ENCODE results near the gene EMCN. TPM values are rescaled to one million over a fixed set of nuclear protein-coding genes. Genes with fewer than 3 reads are reported as not detected.
"Not testable (repeated sequence)": the region's sequence is repeated elsewhere in the genome, so short reads cannot be mapped to it uniquely, and the experiment has no call there.

The EMCN gene
- total and polyA plus RNA-seq, 2 experiments from 2014 or later: 0.22 to 1.0 TPM

DNA sequence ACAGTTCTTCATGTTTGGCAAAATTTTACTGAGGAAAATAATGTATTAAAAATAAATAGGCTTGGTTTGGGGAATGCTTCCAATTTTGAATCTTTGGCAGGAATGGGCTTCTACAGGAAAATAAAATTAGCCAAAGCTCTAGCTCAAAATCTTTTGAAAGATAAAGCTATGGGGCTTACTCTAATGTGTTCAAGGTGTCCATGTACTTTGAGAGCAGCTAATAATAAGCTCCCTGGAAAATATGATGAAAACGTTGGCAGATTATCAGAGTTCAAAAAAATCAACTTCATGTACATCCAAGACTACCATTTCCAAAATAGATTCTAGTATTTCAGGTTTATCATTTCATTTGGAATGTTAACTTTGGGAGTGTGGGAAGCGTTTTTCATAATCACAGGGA lies 158.4 kb downstream of the EMCN start:
- peaks cover 14% of the 10 kb centered on the region; the same call in 1 of the 2 replicates for H3K4me1 ChIP-seq (ENCODE audit: insufficient read depth)
- peaks cover 8% of the 10 kb centered on the region; the same call in 1 of the 2 replicates for H3F3A ChIP-seq (ENCODE audit: insufficient read depth)
- no peaks in the 10 kb centered on the region for H3K9me3 ChIP-seq (ENCODE audit: low read depth)
- H3K4me2 ChIP-seq (ENCODE audit: unreplicated experiment): no peak overlapping the region
- H2AFZ ChIP-seq: no peak overlapping the region
- H3K27ac ChIP-seq: no peak overlapping the region
- no peak overlapping the region for H3K4me3 ChIP-seq
- in situ Hi-C loops (cut with MboI): no loop called here
- H3K79me2 ChIP-seq (ENCODE audit: insufficient read depth): no peaks in the 10 kb centered on the region
- no peaks in the 10 kb centered on the region for H3K36me3 ChIP-seq (ENCODE audit: low read depth)
- TF ChIP-seq EZH2phosphoT487 (IDR thresholded peaks at IDR 0.05; ENCODE audit: insufficient read depth, low read depth) (no peak), EZH2 (IDR thresholded peaks at IDR 0.05; ENCODE audit: insufficient read depth, poor library complexity, severe bottlenecking) (no peak)
- WGBS, 2 experiments (ENCODE audit: low coverage in 1 of 2, low lambda C conversion rate in 2 of 2, missing lambda C conversion rate in 2 of 2): 40 to 48% methylated on average over 2 of the region's 2 CpGs
- no peaks in the 10 kb centered on the region for H3K27me3 ChIP-seq (replicated peaks; ENCODE audit: insufficient read depth)
- H4K20me1 ChIP-seq (ENCODE audit: insufficient read depth): no peaks in the 10 kb centered on the region
- H3K9me2 ChIP-seq (ENCODE audit: insufficient read depth): no peaks in the 10 kb centered on the region
- no peak for DNase-seq
- H3K9ac ChIP-seq: no peak overlapping the region

DNA sequence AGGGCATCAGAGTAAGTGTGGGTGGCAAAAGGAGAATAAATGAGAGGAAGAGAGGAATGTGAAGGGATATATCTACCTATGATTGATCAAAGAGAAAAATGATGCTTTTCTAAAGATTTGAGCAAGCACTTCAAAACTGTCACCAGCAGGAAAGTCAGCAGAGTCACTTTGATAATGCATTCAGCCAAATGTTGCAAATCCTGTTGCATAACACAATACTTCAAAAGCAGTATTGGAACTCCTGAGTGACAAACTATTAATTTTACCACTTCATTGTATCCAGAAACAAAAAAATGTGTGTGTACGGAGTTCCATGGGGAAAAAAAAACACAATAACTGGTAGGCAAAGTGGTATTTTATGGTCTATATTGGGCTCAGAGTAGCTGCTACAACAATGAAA lies 160.3 kb downstream of the EMCN start:
- peaks cover 12% of the 10 kb centered on the region; the same call in 1 of the 2 replicates for H3K4me1 ChIP-seq (ENCODE audit: insufficient read depth)
- H3K9me3 ChIP-seq (ENCODE audit: low read depth): no peaks in the 10 kb centered on the region
- H3F3A ChIP-seq (ENCODE audit: insufficient read depth): peaks cover 6% of the 10 kb centered on the region; the same call in 1 of the 2 replicates
- no peak for TF ChIP-seq EZH2 (IDR thresholded peaks at IDR 0.05; ENCODE audit: insufficient read depth, poor library complexity, severe bottlenecking)
- TF ChIP-seq EZH2phosphoT487 (IDR thresholded peaks at IDR 0.05; ENCODE audit: insufficient read depth, low read depth): no peak
- no peaks in the 10 kb centered on the region for H3K9me2 ChIP-seq (ENCODE audit: insufficient read depth)
- no peaks in the 10 kb centered on the region for H4K20me1 ChIP-seq (ENCODE audit: insufficient read depth)
- H3K4me3 ChIP-seq: no peak overlapping the region
- no peak overlapping the region for H3K27ac ChIP-seq
- no peak for DNase-seq
- H3K36me3 ChIP-seq (ENCODE audit: low read depth): no peaks in the 10 kb centered on the region
- no peaks in the 10 kb centered on the region for H3K79me2 ChIP-seq (ENCODE audit: insufficient read depth)
- no peak overlapping the region for H3K4me2 ChIP-seq (ENCODE audit: unreplicated experiment)
- in situ Hi-C loops (cut with MboI): no loop called here
- no peaks in the 10 kb centered on the region for H3K27me3 ChIP-seq (replicated peaks; ENCODE audit: insufficient read depth)
- H2AFZ ChIP-seq: no peak overlapping the region
- H3K9ac ChIP-seq: no peak overlapping the region
- WGBS, 2 experiments (ENCODE audit: low coverage in 1 of 2, low lambda C conversion rate in 2 of 2, missing lambda C conversion rate in 2 of 2): 94 to 100% methylated on average over 1 of the region's 1 CpG

DNA sequence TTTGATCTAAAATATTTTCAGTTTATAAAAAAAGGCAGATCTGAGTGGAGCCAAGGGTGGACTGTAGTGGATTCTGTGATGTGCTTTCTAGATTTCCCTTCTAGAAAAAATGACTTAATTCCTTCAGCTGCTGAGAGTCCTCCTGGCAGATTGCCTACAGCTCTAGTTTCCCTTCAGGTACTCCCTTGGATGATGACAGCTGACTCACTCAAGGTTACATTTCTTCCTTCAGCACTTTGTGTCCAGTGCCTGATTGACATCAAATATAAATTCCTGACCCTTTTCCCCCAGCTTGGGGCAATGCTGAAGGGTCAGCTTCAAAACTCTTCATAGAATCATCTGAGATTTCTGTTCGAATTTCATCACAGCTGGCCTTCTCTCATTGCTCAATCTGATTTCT lies 161.7 kb downstream of the EMCN start:
- TF ChIP-seq EZH2phosphoT487 (IDR thresholded peaks at IDR 0.05; ENCODE audit: insufficient read depth, low read depth) (no peak), EZH2 (IDR thresholded peaks at IDR 0.05; ENCODE audit: insufficient read depth, poor library complexity, severe bottlenecking) (no peak)
- H3K79me2 ChIP-seq (ENCODE audit: insufficient read depth): no peaks in the 10 kb centered on the region
- no peak overlapping the region for H3K27ac ChIP-seq
- H3K9ac ChIP-seq: no peak overlapping the region
- H3K9me2 ChIP-seq (ENCODE audit: insufficient read depth): no peaks in the 10 kb centered on the region
- H3K4me1 ChIP-seq (ENCODE audit: insufficient read depth): no peaks in the 10 kb centered on the region
- H4K20me1 ChIP-seq (ENCODE audit: insufficient read depth): no peaks in the 10 kb centered on the region
- H3K36me3 ChIP-seq (ENCODE audit: low read depth): no peaks in the 10 kb centered on the region
- H3F3A ChIP-seq (ENCODE audit: insufficient read depth): no peaks in the 10 kb centered on the region
- H3K4me2 ChIP-seq (ENCODE audit: unreplicated experiment): no peak overlapping the region
- H3K4me3 ChIP-seq: no peak overlapping the region
- 68 to 71% methylated on average over 1 of the region's 1 CpG for WGBS, 2 experiments (ENCODE audit: low coverage in 1 of 2, low lambda C conversion rate in 2 of 2, missing lambda C conversion rate in 2 of 2)
- DNase-seq: no peak
- no peaks in the 10 kb centered on the region for H3K27me3 ChIP-seq (replicated peaks; ENCODE audit: insufficient read depth)
- in situ Hi-C loops (cut with MboI): no loop called here
- no peaks in the 10 kb centered on the region for H3K9me3 ChIP-seq (ENCODE audit: low read depth)
- no peak overlapping the region for H2AFZ ChIP-seq

DNA sequence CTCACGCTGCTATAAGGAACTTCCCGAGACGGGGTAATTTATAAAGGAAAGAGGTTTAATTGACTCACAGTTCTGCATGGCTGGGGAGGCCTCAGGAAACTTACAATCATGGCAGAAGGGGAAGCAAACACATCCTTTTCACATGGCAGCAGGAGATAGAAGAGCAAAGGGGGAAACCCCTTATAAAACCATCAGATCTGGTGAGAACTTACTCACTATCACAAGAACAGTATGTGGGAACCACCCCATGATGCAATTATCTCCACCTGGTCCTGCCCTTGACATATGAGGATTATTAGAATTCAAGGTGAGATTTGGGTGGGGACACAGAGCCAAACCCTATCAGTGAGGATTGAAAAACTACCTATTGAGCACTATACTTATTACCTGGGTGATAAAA lies 165.5 kb downstream of the EMCN start:
- H3K9ac ChIP-seq; H3K36me3 ChIP-seq (ENCODE audit: low read depth); in situ Hi-C loops (cut with MboI); H3K79me2 ChIP-seq (ENCODE audit: insufficient read depth); H3K9me2 ChIP-seq (ENCODE audit: insufficient read depth); H3K4me2 ChIP-seq (ENCODE audit: unreplicated experiment); H3K27me3 ChIP-seq (replicated peaks; ENCODE audit: insufficient read depth); H3F3A ChIP-seq (ENCODE audit: insufficient read depth); H3K4me3 ChIP-seq; H2AFZ ChIP-seq; H3K9me3 ChIP-seq (ENCODE audit: low read depth); DNase-seq; H3K27ac ChIP-seq; H4K20me1 ChIP-seq (ENCODE audit: insufficient read depth): not testable (repeated sequence)
- 94 to 98% methylated on average over 3 of the region's 3 CpGs for WGBS, 2 experiments (ENCODE audit: low coverage in 1 of 2, low lambda C conversion rate in 2 of 2, missing lambda C conversion rate in 2 of 2)
- H3K4me1 ChIP-seq (ENCODE audit: insufficient read depth): peaks cover 12% of the 10 kb centered on the region

DNA sequence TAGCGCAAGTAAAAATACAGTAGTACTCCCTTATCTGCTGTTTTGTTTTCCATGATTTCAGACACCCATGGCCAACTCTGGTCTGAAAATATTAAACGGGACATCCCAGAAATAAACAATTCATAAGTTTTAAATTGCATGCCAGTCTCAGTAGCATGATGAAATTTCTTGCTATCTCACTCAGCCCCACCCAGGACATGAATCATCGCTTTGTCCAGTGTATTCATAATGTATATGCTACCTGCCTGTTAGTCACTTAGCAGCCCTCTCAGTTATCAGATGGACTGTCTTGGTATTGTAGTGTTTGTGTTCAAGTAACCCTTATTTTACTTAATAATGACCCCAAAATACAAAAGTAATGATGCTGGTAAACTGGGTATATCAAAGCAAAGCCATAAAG lies 169.3 kb downstream of the EMCN start:
- H3K36me3 ChIP-seq (ENCODE audit: low read depth): no peaks in the 10 kb centered on the region
- peak; percentile 70 for DNase-seq
- H3K4me3 ChIP-seq: no peak overlapping the region
- H3K4me1 ChIP-seq (ENCODE audit: insufficient read depth): peaks cover 12% of the 10 kb centered on the region
- peak overlapping the region; percentile 25 for H3K27ac ChIP-seq
- H3K79me2 ChIP-seq (ENCODE audit: insufficient read depth): no peaks in the 10 kb centered on the region
- in situ Hi-C loops (cut with MboI): no loop called here
- no peaks in the 10 kb centered on the region for H3K9me3 ChIP-seq (ENCODE audit: low read depth)
- H2AFZ ChIP-seq: peak overlapping the region; percentile 27; the same call in 1 of the 2 replicates
- peak overlapping the region; percentile 35 for H3K4me2 ChIP-seq (ENCODE audit: unreplicated experiment)
- WGBS, 2 experiments (ENCODE audit: low coverage in 1 of 2, low lambda C conversion rate in 2 of 2, missing lambda C conversion rate in 2 of 2): 75 to 80% methylated on average over 3 of the region's 3 CpGs
- H3K27me3 ChIP-seq (replicated peaks; ENCODE audit: insufficient read depth): no peaks in the 10 kb centered on the region
- no peaks in the 10 kb centered on the region for H3K9me2 ChIP-seq (ENCODE audit: insufficient read depth)
- H3K9ac ChIP-seq: no peak overlapping the region
- no peaks in the 10 kb centered on the region for H4K20me1 ChIP-seq (ENCODE audit: insufficient read depth)
- no peaks in the 10 kb centered on the region for H3F3A ChIP-seq (ENCODE audit: insufficient read depth)
- TF ChIP-seq EZH2 (IDR thresholded peaks at IDR 0.05; ENCODE audit: insufficient read depth, poor library complexity, severe bottlenecking) (no peak), EZH2phosphoT487 (IDR thresholded peaks at IDR 0.05; ENCODE audit: insufficient read depth, low read depth) (no peak)

Measured in GM23248 (cell line).